Loucy (cell line): ENCODE results near the gene GPR78.

ENCODE experiments used
- H2AFZ ChIP-seq: fragments of 200-600 bp; sonication (generic); 2 replicates; pipeline ENCODE4 v1.6.0; 2016; ENCODE audit warnings: antibody characterized with exemption, mild to moderate bottlenecking, low read length, moderate library complexity
- H3F3A ChIP-seq: fragments of 200-600 bp; 2 replicates; pipeline ENCODE4 v1.6.0; 2016; ENCODE audit warnings: antibody characterized with exemption, low read depth, mild to moderate bottlenecking
- H3K27me3 ChIP-seq: fragments of 200-600 bp; sonication (generic); 2 replicates; pipeline ENCODE4 v1.6.1; 2014; ENCODE audit warnings: low read length, mild to moderate bottlenecking; ENCODE audit not compliant: insufficient read depth, poor library complexity, severe bottlenecking
- H3K36me3 ChIP-seq: fragments of 200-600 bp; sonication (generic); 2 replicates; pipeline ENCODE4 v1.6.1; 2016; ENCODE audit warnings: low read length; ENCODE audit not compliant: insufficient read depth
- H3K4me1 ChIP-seq: fragments of 200-600 bp; sonication (generic); 2 replicates; pipeline ENCODE4 v1.5.1; 2014; ENCODE audit warnings: low read length, mild to moderate bottlenecking; ENCODE audit not compliant: insufficient read depth, poor library complexity, severe bottlenecking
- H3K4me2 ChIP-seq: fragments of 200-600 bp; sonication (generic); 2 replicates; pipeline ENCODE4 v1.6.0; 2014; ENCODE audit warnings: antibody characterized with exemption, low read length, low read depth, mild to moderate bottlenecking; ENCODE audit not compliant: poor library complexity, severe bottlenecking
- H3K4me3 ChIP-seq: fragments of 200-600 bp; sonication (generic); 2 replicates; pipeline ENCODE4 v1.5.1; 2014; ENCODE audit warnings: low read length, mild to moderate bottlenecking, mixed read lengths; ENCODE audit not compliant: poor library complexity, severe bottlenecking
- H3K79me2 ChIP-seq: fragments of 200-600 bp; sonication (generic); 2 replicates; pipeline ENCODE4 v1.6.1; 2014; ENCODE audit warnings: low read length; ENCODE audit not compliant: insufficient read depth
- H3K9ac ChIP-seq: fragments of 200-600 bp; sonication (generic); 2 replicates; pipeline ENCODE4 v1.6.0; 2014; ENCODE audit warnings: mild to moderate bottlenecking, low read depth, low read length, moderate library complexity; ENCODE audit not compliant: poor library complexity, severe bottlenecking
- H3K9me2 ChIP-seq: fragments of 200-600 bp; sonication (generic); replicated peaks from 2 replicates; pipeline ENCODE4 v1.6.1; 2016; ENCODE audit warnings: low read depth, low read length, mixed read lengths
- H3K9me3 ChIP-seq: fragments of 200-600 bp; sonication (generic); 2 replicates; pipeline ENCODE4 v1.6.1; 2014; ENCODE audit warnings: mild to moderate bottlenecking, antibody characterized with exemption, low read length, low read depth; ENCODE audit not compliant: insufficient read depth
- H4K20me1 ChIP-seq: fragments of 200-600 bp; sonication (generic); 2 replicates; pipeline ENCODE4 v1.6.0; 2014; ENCODE audit warnings: antibody characterized with exemption, low read length, mild to moderate bottlenecking; ENCODE audit not compliant: insufficient read depth, poor library complexity, severe bottlenecking
- CTCF ChIP-seq: fragments of 200-600 bp; sonication (generic); conservative IDR thresholded peaks from 2 replicates; pipeline ENCODE4 v1.5.1; 2014; ENCODE audit warnings: mild to moderate bottlenecking, antibody characterized with exemption, low read length
- EZH2phosphoT487 ChIP-seq: fragments of 200-600 bp; IDR thresholded peaks from 2 replicates; pipeline ENCODE4 v1.6.1; 2018; ENCODE audit warnings: antibody characterized with exemption, mild to moderate bottlenecking, moderate library complexity, borderline replicate concordance

The GPR78 gene

GRCh38 chr4:8587469-8588195 lies 7.4 kb downstream of the GPR78 start:
- no peaks in the 10 kb centered on the region for H4K20me1 ChIP-seq

GRCh38 chr4:8588196-8588470 lies 7.9 kb downstream of the GPR78 start:
- no peak overlapping the region for H3K4me2 ChIP-seq

More at GRCh38 chr4:8587469-8588195, 7.4 kb downstream of the GPR78 start:
- Histone ChIP-seq H3K9me2 (no peaks in the 10 kb centered on the region), H3K79me2 (no peaks in the 10 kb centered on the region), H3K36me3 (no peaks in the 10 kb centered on the region), H3K4me1 (no peaks in the 10 kb centered on the region), H3K4me2 (no peak overlapping the region), H3K4me3 (no peak overlapping the region), H3K27me3 (no peaks in the 10 kb centered on the region), H3K9ac (no peak overlapping the region), H3F3A (no peaks in the 10 kb centered on the region), H2AFZ (no peak overlapping the region), H3K9me3 (peaks cover 7% of the 10 kb centered on the region; the same call in 1 of the 2 replicates)
- TF ChIP-seq EZH2phosphoT487 (no peak), CTCF (no peak)

GRCh38 chr4:8589336-8589735 lies 9.1 kb downstream of the GPR78 start:
- Histone ChIP-seq H3K9me3 (peaks cover 7% of the 10 kb centered on the region; the same call in 1 of the 2 replicates), H2AFZ (no peak overlapping the region), H3F3A (no peaks in the 10 kb centered on the region), H3K9ac (no peak overlapping the region), H3K4me1 (no peaks in the 10 kb centered on the region), H3K27me3 (no peaks in the 10 kb centered on the region), H3K36me3 (no peaks in the 10 kb centered on the region), H3K9me2 (no peaks in the 10 kb centered on the region), H3K4me3 (no peak overlapping the region), H3K4me2 (no peak overlapping the region), H4K20me1 (no peaks in the 10 kb centered on the region), H3K79me2 (no peaks in the 10 kb centered on the region)
- TF ChIP-seq CTCF (no peak), EZH2phosphoT487 (no peak)

More at GRCh38 chr4:8588196-8588470, 7.9 kb downstream of the GPR78 start:
- Histone ChIP-seq H3K79me2 (no peaks in the 10 kb centered on the region), H3F3A (no peaks in the 10 kb centered on the region), H3K27me3 (no peaks in the 10 kb centered on the region), H3K9ac (no peak overlapping the region), H4K20me1 (no peaks in the 10 kb centered on the region), H3K9me2 (no peaks in the 10 kb centered on the region), H3K4me1 (no peaks in the 10 kb centered on the region), H3K9me3 (peaks cover 7% of the 10 kb centered on the region; the same call in 1 of the 2 replicates), H3K36me3 (no peaks in the 10 kb centered on the region), H3K4me3 (no peak overlapping the region), H2AFZ (no peak overlapping the region)
- TF ChIP-seq CTCF (no peak), EZH2phosphoT487 (no peak)
